SK-MEL-5 (cell line): ENCODE measurements around the gene MYO7A. TPM values are rescaled to one million over a fixed set of nuclear protein-coding genes. Genes with fewer than 3 reads are reported as not detected.

ENCODE experiments used
- DNase-seq: peaks from one replicate; pipeline ENCODE4 v3.0.0-alpha.2; 2016; ENCODE audit warnings: low read depth, low spot score
- in situ Hi-C: cut with HindIII; loops from 2 replicates; pipeline ENCODE4 v1.10.0; 2016; ENCODE audit warnings: low sequenced_read_pairs, high pct_unique_total_duplicates, low pct_unique_long_range_greater_than_20kb
- total RNA-seq: library from RNA; depleted of rRNA; stranded (reverse); fragments of >200 nt; shearing (Covaris generic); gene quantifications from 2 replicates; pipeline ENCODE4 v1.2.3, GENCODE V29; 2014

The MYO7A gene
- total RNA-seq, 1 experiment from 2014 or later, result 0.48 TPM

DNA sequence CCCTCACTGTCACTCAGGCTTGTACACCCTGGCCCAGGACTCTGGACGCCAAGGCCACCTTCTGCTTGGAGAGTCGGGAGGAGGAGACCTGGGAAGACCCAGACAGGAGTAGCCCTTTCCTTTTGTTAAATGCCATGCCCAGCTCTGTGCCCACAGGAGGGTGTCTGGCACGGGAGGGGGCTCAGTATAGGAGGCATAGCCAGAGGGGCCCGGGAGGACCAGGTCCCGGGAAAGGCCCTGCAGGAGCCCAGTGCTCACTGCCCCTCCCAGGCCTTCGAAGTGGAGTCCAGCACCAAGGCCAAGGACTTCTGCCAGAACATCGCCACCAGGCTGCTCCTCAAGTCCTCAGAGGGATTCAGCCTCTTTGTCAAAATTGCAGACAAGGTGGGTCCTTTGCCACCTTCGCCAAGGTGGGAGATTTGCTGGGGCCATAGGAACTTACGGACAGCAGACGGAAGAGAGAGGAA is 79.0 kb downstream of the MYO7A start:
- in situ Hi-C loops, result no loop called here
- DNase-seq, result no peak

DNA sequence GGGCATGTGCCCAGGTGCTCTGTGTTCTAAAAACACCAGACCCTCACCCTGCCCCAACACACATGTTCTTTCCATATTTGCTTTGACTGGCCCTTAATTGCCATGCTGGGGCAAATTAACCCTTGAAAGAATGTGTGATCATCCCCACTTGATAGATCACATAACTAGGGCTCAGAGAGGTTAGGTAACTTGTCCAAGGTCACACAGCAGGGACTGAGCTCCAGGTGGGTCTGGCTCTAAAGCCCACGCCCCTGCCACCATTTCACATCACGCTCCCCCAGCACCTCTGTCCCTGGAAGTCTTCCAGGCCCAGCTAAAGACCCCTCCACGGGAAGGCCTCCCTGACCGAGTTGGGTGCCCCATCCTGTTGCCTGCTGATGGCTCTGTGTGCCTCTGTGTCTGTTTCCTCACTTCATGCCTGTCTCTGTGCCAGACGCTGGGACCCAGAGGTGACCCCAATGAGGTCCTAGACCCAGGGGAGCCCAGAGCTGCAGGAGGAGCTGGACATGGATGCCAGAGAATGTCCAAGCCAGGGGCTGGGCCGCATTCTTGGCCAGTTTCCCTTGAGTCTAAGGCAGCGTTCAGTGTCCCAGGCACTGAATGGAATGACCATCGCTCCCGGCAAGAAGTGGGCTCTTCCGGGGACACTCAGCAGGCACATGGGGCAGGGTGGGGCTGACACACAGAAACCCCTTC is 79.7 kb downstream of the MYO7A start:
- no peak for DNase-seq
- in situ Hi-C loops, result no loop called here

DNA sequence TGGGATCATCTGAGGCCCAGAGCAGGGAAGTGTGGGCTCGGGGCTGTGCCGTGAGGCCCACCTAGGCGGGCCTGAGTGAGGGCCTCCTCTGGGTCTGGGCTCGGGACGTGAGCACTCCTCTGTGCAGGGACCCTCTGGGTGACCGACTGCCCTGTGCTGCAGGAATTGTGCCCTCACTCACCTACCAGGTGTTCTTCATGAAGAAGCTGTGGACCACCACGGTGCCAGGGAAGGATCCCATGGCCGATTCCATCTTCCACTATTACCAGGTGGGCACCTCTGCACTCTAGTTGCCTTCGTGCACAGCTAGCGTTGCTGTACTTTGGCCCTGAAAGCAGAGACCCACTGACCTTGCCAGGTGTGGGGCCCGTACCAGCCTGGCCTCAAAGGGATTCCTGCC is 80.5 kb downstream of the MYO7A start:
- in situ Hi-C loops, result no loop called here
- DNase-seq, result no peak

DNA sequence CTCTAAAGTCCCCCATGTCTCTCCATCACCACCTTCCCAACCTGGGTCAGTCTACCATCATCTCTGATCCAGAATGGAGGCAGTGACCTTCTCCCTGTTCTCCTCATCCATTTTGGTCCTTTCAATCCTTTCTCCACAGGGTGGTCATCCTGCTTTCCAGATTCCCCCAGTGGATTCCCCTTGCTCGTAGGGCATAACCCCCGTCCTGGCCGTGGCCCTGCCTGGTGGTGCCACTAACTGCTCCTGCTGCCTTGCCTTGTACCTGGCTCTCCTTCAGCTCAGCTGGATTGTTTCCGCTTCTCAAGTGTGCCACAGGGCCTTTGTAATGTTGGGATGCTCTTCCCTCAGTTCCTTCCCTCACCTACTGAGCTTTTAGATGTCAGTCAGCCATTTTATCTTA is 81.6 kb downstream of the MYO7A start:
- in situ Hi-C loops, result no loop called here
- DNase-seq, result no peak

DNA sequence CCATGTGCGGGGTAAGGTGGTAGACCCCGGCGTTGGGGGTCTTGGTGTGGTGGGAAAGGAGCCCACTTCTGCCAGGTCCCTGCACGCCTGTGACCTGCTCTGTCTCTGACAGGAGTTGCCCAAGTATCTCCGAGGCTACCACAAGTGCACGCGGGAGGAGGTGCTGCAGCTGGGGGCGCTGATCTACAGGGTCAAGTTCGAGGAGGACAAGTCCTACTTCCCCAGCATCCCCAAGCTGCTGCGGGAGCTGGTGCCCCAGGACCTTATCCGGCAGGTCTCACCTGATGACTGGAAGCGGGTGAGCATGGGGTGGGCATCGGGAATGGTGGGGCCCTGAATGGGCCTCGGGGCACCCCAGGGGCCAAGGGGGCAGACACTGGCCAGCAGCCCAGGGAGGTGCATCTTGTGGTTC is 83.0 kb downstream of the MYO7A start:
- no peak for DNase-seq
- in situ Hi-C loops, result no loop called here

DNA sequence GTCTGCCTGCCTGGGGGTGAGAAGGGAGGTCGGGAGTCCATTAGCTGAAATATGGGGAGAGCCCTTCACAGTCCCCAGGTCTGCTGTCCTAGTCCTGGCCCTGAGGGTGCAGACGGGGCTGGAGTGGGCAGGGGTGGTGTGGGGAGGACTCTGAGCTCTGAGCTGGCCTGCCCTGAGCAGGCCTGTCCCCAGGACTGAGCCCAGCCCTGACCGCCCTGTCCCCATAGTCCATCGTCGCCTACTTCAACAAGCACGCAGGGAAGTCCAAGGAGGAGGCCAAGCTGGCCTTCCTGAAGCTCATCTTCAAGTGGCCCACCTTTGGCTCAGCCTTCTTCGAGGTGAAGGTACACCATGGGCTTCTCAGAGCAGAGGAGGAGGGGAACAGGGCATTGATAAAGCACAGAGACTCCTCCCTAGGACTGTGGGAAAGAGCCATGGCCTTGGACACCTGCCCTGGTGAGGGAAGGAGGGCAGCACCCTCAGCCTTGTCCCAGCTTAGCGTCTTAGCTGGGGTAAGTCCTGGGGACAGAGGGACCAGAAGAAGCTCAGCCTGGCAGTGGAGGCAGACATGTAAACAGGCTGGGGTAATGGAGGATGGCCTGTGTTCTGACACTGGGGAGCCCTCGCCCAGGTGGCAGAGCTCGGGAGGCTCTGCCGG is 83.7 kb downstream of the MYO7A start:
- DNase-seq, result no peak
- in situ Hi-C loops, result no loop called here

DNA sequence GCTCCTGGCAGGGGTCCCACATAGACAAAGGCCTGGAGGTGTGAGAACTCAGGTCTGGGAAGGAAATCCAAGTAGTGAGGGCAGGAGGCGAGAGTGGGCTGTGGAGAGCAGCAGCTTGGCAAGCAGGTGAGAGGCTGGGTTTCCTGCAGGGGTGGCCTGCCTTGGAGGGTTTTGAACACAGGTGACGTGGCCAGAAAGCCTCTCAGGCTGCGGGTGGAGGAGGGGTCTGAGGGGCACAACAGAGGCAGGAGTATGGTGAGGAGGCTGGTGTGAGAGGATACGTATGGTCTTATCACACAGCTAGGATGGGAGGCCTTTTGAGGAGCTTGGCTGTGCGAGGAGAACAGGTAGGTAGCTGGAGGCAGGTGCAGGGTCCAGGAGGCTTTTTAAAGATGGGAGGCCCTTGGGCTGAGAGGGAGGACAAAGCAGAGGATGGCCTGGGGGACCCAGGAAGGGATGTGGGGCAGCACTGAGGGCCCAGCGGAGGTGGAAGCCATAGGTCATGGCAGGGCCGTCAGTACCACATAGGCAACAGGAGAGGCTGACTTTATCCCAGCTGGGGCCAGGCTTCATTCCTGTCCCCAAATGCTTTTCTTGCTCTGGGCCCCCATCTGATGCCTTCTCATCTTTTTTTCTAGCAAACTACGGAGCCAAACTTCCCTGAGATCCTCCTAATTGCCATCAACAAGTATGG is 84.4 kb downstream of the MYO7A start:
- DNase-seq, result no peak
- in situ Hi-C loops, result no loop called here

DNA sequence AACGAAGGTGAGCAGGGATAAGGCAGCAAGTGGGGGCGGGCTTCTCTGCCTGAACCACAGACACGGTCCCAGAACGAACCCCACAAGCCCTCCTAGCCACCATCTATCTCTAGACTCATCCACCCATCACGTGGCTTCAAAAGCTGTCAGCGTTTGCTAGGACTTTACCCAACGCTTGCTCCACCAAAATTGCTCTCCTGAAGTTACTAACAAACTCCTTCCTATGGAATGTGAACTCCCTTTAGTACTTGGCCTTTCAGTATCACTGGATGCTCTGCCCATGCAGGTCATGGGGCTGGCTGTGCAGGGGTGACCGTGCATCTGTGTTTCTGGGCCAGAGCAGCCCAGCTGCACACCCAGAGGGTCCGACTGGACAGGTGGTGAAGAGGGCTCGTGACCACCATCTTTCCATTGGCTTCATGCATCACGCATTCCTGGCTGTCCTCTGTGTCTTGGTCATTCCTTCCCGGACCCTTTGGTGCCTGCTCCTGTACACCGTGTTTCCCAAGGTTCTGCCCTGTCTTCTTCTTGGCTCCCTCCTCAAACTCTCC is 85.1 kb downstream of the MYO7A start:
- in situ Hi-C loops, result no loop called here
- no peak for DNase-seq

DNA sequence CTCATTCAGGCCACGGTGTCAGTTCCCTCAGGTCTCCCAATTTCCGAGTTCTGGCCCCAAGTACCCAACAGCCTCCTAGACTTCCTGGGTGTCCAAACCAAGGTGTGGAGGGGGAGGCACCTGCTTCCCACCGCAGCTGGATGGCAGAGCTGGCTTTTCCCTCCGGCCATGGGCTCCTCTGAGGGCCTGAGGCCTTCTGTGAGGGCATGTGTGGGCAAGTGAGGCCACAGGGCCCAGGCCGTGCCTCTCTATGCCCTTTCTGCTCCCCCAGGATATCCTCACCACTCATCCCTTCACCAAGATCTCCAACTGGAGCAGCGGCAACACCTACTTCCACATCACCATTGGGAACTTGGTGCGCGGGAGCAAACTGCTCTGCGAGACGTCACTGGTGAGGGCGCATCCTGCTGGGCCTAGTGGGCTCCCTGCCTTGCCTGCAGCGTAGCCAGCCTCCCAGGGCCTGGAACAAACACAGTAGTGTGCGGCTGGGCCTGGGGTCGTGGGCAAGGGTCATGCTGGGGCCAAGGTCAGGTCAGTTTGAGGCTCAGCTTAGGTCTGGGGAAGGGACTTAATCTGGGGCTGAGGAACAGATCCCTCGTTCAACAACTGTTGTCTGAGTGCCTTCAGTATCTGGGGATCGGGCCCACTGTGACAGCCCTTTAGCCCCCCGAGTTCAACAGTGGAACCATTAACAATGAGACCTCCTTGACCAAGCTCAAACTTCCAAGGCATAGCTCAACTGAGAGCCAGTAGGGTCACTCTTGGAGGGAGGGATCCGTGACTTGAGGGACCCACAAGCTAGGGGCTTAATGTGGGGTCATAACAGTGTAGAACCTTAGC is 85.8 kb downstream of the MYO7A start:
- DNase-seq, result no peak
- in situ Hi-C loops, result no loop called here

DNA sequence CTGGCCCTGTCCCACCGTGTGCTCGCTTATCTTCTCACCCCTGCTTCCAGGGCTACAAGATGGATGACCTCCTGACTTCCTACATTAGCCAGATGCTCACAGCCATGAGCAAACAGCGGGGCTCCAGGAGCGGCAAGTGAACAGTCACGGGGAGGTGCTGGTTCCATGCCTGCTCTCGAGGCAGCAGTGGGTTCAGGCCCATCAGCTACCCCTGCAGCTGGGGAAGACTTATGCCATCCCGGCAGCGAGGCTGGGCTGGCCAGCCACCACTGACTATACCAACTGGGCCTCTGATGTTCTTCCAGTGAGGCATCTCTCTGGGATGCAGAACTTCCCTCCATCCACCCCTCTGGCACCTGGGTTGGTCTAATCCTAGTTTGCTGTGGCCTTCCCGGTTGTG is 86.5 kb downstream of the MYO7A start:
- no peak for DNase-seq
- in situ Hi-C loops, result no loop called here

DNA sequence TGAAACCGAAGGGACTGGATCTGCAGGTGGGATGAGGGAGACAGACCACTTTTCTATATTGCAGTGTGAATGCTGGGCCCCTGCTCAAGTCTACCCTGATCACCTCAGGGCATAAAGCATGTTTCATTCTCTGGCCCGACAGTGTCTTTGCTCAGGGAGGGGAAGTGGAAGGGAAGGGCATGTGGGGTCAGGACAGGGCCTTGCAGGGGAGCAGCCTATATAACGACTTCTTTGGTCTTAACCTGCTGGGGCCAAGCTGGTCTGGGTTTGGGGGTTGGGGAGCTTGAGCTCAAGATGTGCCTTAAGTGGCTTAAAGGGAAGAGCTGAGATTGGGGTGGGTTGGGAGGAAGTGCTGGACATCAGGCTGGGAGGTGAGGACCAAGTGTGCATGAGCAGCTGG is 87.1 kb downstream of the MYO7A start:
- in situ Hi-C loops, result no loop called here
- DNase-seq, result no peak

DNA sequence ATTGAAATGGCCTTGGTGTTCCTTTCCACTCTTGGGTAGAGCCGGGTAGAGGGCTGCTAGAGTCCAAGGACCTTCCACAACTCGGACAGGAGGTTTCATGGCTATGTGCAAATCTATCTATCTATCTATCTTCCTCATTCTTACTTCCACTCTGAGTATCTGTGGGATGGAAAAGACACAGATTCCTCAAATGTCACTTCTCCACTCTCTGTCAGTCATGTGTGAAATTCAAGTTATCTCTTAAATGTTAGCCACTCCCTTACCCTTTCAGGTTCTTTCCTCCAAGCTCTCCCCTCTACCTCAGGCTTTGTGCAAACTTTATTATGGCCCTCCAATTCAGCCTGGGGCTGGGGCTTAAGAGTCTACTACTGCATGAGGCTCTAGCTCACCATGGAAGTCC is 89.1 kb downstream of the MYO7A start:
- in situ Hi-C loops, result no loop called here
- no peak for DNase-seq

DNA sequence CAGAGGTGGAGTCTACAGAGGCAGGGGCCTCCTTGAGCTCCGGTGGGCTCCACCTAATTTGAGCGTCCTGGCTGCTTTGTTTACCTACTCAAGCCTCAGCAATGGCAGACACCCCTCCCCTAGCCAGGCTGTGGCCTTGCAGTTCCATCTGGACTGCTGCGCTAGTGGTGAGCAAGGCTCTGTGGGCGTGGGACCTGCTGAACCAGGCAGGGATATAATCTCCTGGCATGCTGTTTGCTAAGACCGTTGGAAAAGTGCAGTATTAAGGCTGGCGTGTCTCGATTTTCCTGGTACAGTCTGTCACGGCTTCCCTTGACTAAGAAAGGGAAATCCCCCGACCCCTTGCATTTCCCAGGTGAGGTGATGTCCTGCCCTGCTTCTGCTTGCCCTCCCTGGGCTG is 95.8 kb downstream of the MYO7A start:
- in situ Hi-C loops, result no loop called here
- no peak for DNase-seq

DNA sequence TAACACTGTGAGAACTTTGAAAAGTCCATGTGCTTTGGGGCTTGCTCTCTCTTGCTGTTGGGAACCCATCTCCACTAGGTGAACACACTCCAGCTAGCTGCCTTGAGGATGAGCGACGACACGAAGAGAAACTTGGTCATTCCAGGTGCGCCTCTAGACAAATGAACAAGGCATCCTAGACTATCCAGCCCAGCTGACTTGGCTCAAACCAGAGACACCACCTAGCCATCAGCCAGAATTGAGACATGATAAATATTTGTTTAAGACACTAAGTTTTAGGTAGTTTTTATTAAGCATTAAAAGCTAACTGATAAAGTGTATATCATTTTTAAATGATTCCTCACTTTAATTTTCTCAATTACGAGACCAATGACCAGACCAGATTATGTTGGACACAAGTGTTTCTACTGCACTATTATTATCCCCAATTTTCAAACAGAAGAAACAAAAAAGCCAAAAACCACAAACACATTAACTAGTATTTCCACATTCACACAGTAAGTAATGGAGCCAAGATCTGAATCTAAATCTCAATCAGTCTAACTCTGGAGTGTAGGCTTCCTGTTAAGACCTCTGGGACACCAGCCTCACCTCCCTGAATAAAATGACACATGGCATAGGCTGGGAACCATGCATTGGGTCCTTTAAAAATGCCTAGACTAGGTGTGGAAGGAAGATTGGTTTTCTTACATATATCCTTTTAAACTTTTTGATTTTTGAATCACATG is 103.0 kb downstream of the MYO7A start:
- no peak for DNase-seq
- in situ Hi-C loops, result no loop called here

DNA sequence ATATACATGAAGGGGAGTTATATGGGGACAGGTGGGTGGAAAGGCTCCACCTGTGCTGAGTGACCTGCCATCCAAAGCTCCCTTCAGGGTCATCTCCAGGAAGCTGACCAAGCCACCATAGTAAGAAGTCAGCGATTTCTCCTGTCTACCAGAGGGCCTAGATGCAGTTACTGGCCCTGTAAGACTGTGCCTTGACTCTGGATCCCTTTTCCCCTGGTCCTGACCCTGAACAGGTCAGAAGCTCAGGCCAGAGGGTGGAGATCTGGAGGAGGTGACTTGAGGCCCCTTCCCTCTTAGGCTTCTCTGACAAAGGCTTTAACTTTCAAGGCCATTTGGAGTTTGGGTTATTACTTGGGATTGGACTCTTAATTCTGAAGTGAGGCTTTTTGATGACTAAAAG is 103.8 kb downstream of the MYO7A start:
- in situ Hi-C loops, result no loop called here
- no peak for DNase-seq

DNA sequence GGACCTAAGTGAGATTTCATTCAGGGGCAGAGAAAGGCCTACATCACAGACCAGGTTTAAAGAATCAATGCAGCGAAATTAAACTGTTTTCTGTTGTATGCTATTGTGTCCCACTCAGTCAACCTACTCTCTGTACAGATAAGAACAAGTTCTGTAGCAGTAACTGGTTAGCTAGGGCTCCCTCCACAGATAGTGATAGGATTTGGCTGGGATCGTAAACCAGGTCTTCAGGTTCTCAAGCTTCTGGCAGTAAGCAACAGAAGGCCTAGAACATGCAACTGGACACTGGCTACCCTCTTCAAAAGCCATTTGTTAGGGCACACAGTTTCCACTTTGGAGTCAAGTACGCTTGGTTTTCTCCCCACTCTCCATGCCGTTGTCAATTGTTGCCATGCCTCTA is 104.2 kb downstream of the MYO7A start:
- DNase-seq, result no peak
- in situ Hi-C loops, result no loop called here

DNA sequence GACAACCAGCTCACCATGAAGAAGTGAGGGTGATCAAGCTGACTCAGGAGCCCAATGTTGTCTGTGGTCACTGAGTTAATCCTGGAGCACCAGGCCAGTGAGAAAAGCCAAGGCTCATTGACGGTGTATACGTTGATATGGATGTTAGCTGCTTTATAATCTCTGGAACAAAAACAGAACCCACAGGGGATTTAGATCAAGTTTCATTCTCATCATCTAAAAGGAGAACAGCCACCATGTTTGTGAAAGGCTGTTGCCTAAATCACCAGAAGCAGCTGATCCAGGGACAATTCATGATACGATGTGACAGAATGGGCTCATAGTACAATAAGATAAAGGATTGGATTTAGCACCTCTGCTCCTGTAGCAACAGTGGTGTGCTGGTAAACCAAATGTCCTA is 105.0 kb downstream of the MYO7A start:
- in situ Hi-C loops, result no loop called here
- no peak for DNase-seq
